Measurements from ENCODE around the gene ZNF638.
A peak's percentile ranks its signal among the peaks of the same experiment; 100 is the strongest.

Gene ZNF638

DNA sequence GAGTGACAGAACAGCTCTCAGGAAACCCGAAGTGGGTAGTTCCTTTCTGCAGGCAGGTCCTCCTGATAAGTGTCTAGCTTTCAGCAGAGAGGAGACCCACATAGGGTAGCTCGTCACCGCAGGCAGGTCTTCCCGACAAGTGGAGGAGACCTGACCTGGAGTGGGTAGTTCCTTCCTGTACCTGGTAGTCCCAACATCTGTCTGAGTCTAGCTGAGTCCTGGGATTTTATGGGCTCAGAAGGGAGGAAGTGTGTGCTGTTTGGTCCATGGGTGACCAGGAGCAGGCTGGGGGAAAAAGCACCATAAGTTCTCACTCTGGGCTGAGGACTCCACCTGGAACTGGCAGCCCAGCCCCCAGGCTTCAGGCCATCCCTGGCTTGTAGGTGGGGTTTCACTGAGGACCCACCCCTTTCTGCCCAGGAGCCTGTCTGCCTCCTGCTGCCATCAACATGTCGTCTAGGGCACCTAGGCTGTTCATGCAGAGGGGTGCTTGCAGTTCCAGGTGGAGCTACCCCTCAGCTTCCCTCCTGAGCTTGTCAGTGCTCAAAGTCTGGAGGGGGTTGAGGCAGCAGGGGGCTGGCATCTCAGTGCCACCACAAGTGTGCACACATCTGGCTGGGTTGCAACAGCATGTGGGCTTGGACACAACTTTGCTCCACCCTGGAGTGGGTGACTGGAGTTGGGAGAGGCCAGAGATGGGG is 131.2 kb downstream of the ZNF638 start:
- Histone ChIP-seq H4K8ac (ENCODE audit: low read length) (no peak overlapping the region), H4K91ac (ENCODE audit: low read length) (no peak overlapping the region), H3K23ac (ENCODE audit: low read length in 2 of 2) (no peak overlapping the region), H3K14ac (ENCODE audit: low read length in 2 of 2) (no peak overlapping the region), H3K9me3 (ENCODE audit: control insufficient read depth, low read length) (peaks cover 13% of the 10 kb centered on the region), H3K4ac (ENCODE audit: low read depth in 1 of 2, low read length in 2 of 2) (no peak overlapping the region), H2AFZ (ENCODE audit: low read depth, low read length) (no peak overlapping the region), H3K27me3 (ENCODE audit: control insufficient read depth in 1 of 2, insufficient read depth in 1 of 2, low read length in 2 of 2) (peaks cover 0 to 59% of the 10 kb centered on the region in 2 experiments), H2BK5ac (ENCODE audit: low read depth, low read length, poor library complexity, severe bottlenecking) (no peak overlapping the region), H3K36me3 (ENCODE audit: control insufficient read depth in 1 of 2, insufficient read depth in 2 of 2, low read depth in 1 of 2, low read length in 2 of 2) (peaks cover 0 to 27% of the 10 kb centered on the region in 2 experiments), H2BK120ac (ENCODE audit: low read depth, low read length) (no peak overlapping the region), H2BK12ac (ENCODE audit: low read length in 2 of 2) (no peak overlapping the region), H3K27ac (ENCODE audit: low read length, poor library complexity, severe bottlenecking) (no peak overlapping the region), H3K79me1 (replicated peaks; ENCODE audit: low read length, poor library complexity, severe bottlenecking) (peaks cover 20% of the 10 kb centered on the region), H3K4me2 (ENCODE audit: low read length, poor library complexity, severe bottlenecking) (no peak overlapping the region), H2BK15ac (ENCODE audit: low read depth, poor library complexity, severe bottlenecking) (no peak overlapping the region), H3K18ac (ENCODE audit: low read depth in 1 of 2, low read length in 2 of 2) (no peak overlapping the region), H3K9ac (ENCODE audit: low read length) (no peak overlapping the region), H3K4me3 (ENCODE audit: insufficient read depth in 1 of 2, low read depth in 1 of 2, low read length in 2 of 2) (no peak overlapping the region), H2AK5ac (ENCODE audit: low read length, severe bottlenecking) (no peak overlapping the region), H3K4me1 (ENCODE audit: control insufficient read depth, insufficient read depth, low read depth, low read length) (peaks cover 52% of the 10 kb centered on the region)
- DNase-seq, result no peak
- WGBS, result 79% methylated on average over 5 of the region's 5 CpGs

- H3K4me1 ChIP-seq (ENCODE audit: control insufficient read depth, insufficient read depth, low read depth, low read length), result peaks cover 52% of the 10 kb centered on the region
- H3K79me1 ChIP-seq (replicated peaks; ENCODE audit: low read length, poor library complexity, severe bottlenecking), result peaks cover 21% of the 10 kb centered on the region
- no peak overlapping the region for H3K9ac ChIP-seq (ENCODE audit: low read length)
- no peak overlapping the region for H4K8ac ChIP-seq (ENCODE audit: low read length)
- H2BK120ac ChIP-seq (ENCODE audit: low read depth, low read length), result no peak overlapping the region
- H2BK12ac ChIP-seq (ENCODE audit: low read length in 2 of 2), result no peak overlapping the region
- no peak overlapping the region for H3K27ac ChIP-seq (ENCODE audit: low read length, poor library complexity, severe bottlenecking)
- H3K36me3 ChIP-seq (ENCODE audit: control insufficient read depth in 1 of 2, insufficient read depth in 2 of 2, low read depth in 1 of 2, low read length in 2 of 2), result peaks cover 0 to 27% of the 10 kb centered on the region in 2 experiments
- no peak for DNase-seq
- no peak overlapping the region for H3K4me3 ChIP-seq (ENCODE audit: insufficient read depth in 1 of 2, low read depth in 1 of 2, low read length in 2 of 2)
- H2AK5ac ChIP-seq (ENCODE audit: low read length, severe bottlenecking), result no peak overlapping the region
- H3K18ac ChIP-seq (ENCODE audit: low read depth in 1 of 2, low read length in 2 of 2), result no peak overlapping the region
- H3K14ac ChIP-seq (ENCODE audit: low read length in 2 of 2), result no peak overlapping the region
- H3K27me3 ChIP-seq (ENCODE audit: control insufficient read depth in 1 of 2, insufficient read depth in 1 of 2, low read length in 2 of 2), result peaks cover 0 to 64% of the 10 kb centered on the region in 2 experiments
- H3K9me3 ChIP-seq (ENCODE audit: control insufficient read depth, low read length), result peaks cover 13% of the 10 kb centered on the region
- no peak overlapping the region for H3K4ac ChIP-seq (ENCODE audit: low read depth in 1 of 2, low read length in 2 of 2)
- H2BK15ac ChIP-seq (ENCODE audit: low read depth, poor library complexity, severe bottlenecking), result no peak overlapping the region
- H2BK5ac ChIP-seq (ENCODE audit: low read depth, low read length, poor library complexity, severe bottlenecking), result no peak overlapping the region
- 70% methylated on average over 7 of the region's 7 CpGs for WGBS
- H3K23ac ChIP-seq (ENCODE audit: low read length in 2 of 2), result no peak overlapping the region
- no peak overlapping the region for H2AFZ ChIP-seq (ENCODE audit: low read depth, low read length)
- H3K4me2 ChIP-seq (ENCODE audit: low read length, poor library complexity, severe bottlenecking), result no peak overlapping the region
- no peak overlapping the region for H4K91ac ChIP-seq (ENCODE audit: low read length)
Measured at GRCh38 chr2:71463342-71463654, 131.7 kb downstream of the ZNF638 start.

GRCh38 chr2:71464389-71464788 is 132.8 kb downstream of the ZNF638 start:
- Histone ChIP-seq H4K8ac (ENCODE audit: low read length) (no peak overlapping the region), H3K4me2 (ENCODE audit: low read length, poor library complexity, severe bottlenecking) (no peak overlapping the region), H3K14ac (ENCODE audit: low read length in 2 of 2) (no peak overlapping the region), H3K4me1 (ENCODE audit: control insufficient read depth, insufficient read depth, low read depth, low read length) (peaks cover 53% of the 10 kb centered on the region), H2AK5ac (ENCODE audit: low read length, severe bottlenecking) (peak overlapping the region; percentile 54), H2BK120ac (ENCODE audit: low read depth, low read length) (no peak overlapping the region), H3K4me3 (ENCODE audit: insufficient read depth in 1 of 2, low read depth in 1 of 2, low read length in 2 of 2) (no peak overlapping the region), H4K91ac (ENCODE audit: low read length) (no peak overlapping the region), H3K9ac (ENCODE audit: low read length) (no peak overlapping the region), H3K79me1 (replicated peaks; ENCODE audit: low read length, poor library complexity, severe bottlenecking) (peaks cover 21% of the 10 kb centered on the region), H2BK5ac (ENCODE audit: low read depth, low read length, poor library complexity, severe bottlenecking) (no peak overlapping the region), H3K23ac (ENCODE audit: low read length in 2 of 2) (no peak overlapping the region), H3K27ac (ENCODE audit: low read length, poor library complexity, severe bottlenecking) (no peak overlapping the region), H2AFZ (ENCODE audit: low read depth, low read length) (no peak overlapping the region), H3K36me3 (ENCODE audit: control insufficient read depth in 1 of 2, insufficient read depth in 2 of 2, low read depth in 1 of 2, low read length in 2 of 2) (peaks cover 0 to 26% of the 10 kb centered on the region in 2 experiments), H3K27me3 (ENCODE audit: control insufficient read depth in 1 of 2, insufficient read depth in 1 of 2, low read length in 2 of 2) (peaks cover 0 to 75% of the 10 kb centered on the region in 2 experiments), H2BK15ac (ENCODE audit: low read depth, poor library complexity, severe bottlenecking) (no peak overlapping the region), H3K9me3 (ENCODE audit: control insufficient read depth, low read length) (peaks cover 13% of the 10 kb centered on the region), H2BK12ac (ENCODE audit: low read length in 2 of 2) (no peak overlapping the region), H3K4ac (ENCODE audit: low read depth in 1 of 2, low read length in 2 of 2) (no peak overlapping the region), H3K18ac (ENCODE audit: low read depth in 1 of 2, low read length in 2 of 2) (no peak overlapping the region)
- DNase-seq, result no peak
- 84% methylated on average over 6 of the region's 6 CpGs for WGBS

- Histone ChIP-seq H3K27me3 (ENCODE audit: control insufficient read depth in 1 of 2, insufficient read depth in 1 of 2, low read length in 2 of 2) (peaks cover 0 to 83% of the 10 kb centered on the region in 2 experiments), H2BK12ac (ENCODE audit: low read length in 2 of 2) (no peak overlapping the region), H3K4ac (ENCODE audit: low read depth in 1 of 2, low read length in 2 of 2) (no peak overlapping the region), H2BK15ac (ENCODE audit: low read depth, poor library complexity, severe bottlenecking) (no peak overlapping the region), H3K27ac (ENCODE audit: low read length, poor library complexity, severe bottlenecking) (no peak overlapping the region), H3K36me3 (ENCODE audit: control insufficient read depth in 1 of 2, insufficient read depth in 2 of 2, low read depth in 1 of 2, low read length in 2 of 2) (peaks cover 0 to 22% of the 10 kb centered on the region in 2 experiments), H2AFZ (ENCODE audit: low read depth, low read length) (no peak overlapping the region), H3K14ac (ENCODE audit: low read length in 2 of 2) (no peak overlapping the region), H3K4me1 (ENCODE audit: control insufficient read depth, insufficient read depth, low read depth, low read length) (peaks cover 55% of the 10 kb centered on the region), H3K4me3 (ENCODE audit: insufficient read depth in 1 of 2, low read depth in 1 of 2, low read length in 2 of 2) (no peak overlapping the region), H3K9me3 (ENCODE audit: control insufficient read depth, low read length) (peaks cover 13% of the 10 kb centered on the region), H3K9ac (ENCODE audit: low read length) (no peak overlapping the region), H3K79me1 (replicated peaks; ENCODE audit: low read length, poor library complexity, severe bottlenecking) (peaks cover 24% of the 10 kb centered on the region), H4K8ac (ENCODE audit: low read length) (no peak overlapping the region), H2BK120ac (ENCODE audit: low read depth, low read length) (no peak overlapping the region), H3K4me2 (ENCODE audit: low read length, poor library complexity, severe bottlenecking) (peak overlapping the region; percentile 83), H2BK5ac (ENCODE audit: low read depth, low read length, poor library complexity, severe bottlenecking) (no peak overlapping the region), H2AK5ac (ENCODE audit: low read length, severe bottlenecking) (peak overlapping the region; percentile 50), H3K23ac (ENCODE audit: low read length in 2 of 2) (no peak overlapping the region), H4K91ac (ENCODE audit: low read length) (no peak overlapping the region), H3K18ac (ENCODE audit: low read depth in 1 of 2, low read length in 2 of 2) (no peak overlapping the region)
- 46% methylated on average over 11 of the region's 11 CpGs for WGBS
- no peak for DNase-seq
Measured at GRCh38 chr2:71465356-71465755, 133.8 kb downstream of the ZNF638 start.
